RWPE1 (cell line): ENCODE results near the gene EEF1AKMT3.

Experiments used
- CTCF ChIA-PET: fragments of 350-600 bp; sonication (Branson Sonifier 250); formaldehyde crosslinking; extraction: SDS; loops from one replicate; lab custom pipeline; 2021; lab: Yijun Ruan, JAX
- POLR2A ChIA-PET: fragments of 400-600 bp; formaldehyde crosslinking; extraction: SDS; loops from one replicate; lab custom pipeline; 2020; ENCODE audit warnings: antibody characterized with exemption; ENCODE audit not compliant: low non-redundant PET; lab: Yijun Ruan, JAX
- DNase-seq: peaks from one replicate; pipeline ENCODE4 v3.0.0; 2012; ENCODE audit warnings: low spot score
- H3K27ac ChIP-seq: fragments of 450-650 bp; 2 replicates; pipeline ENCODE4 v1.5.1; 2017
- TF ChIP-seq, protein P1 (sequence below): fragments of 450-650 bp; conservative IDR thresholded peaks from 2 replicates; pipeline ENCODE4 v1.5.1; 2017; ENCODE audit warnings: low read depth, mild to moderate bottlenecking

Gene EEF1AKMT3

DNA sequence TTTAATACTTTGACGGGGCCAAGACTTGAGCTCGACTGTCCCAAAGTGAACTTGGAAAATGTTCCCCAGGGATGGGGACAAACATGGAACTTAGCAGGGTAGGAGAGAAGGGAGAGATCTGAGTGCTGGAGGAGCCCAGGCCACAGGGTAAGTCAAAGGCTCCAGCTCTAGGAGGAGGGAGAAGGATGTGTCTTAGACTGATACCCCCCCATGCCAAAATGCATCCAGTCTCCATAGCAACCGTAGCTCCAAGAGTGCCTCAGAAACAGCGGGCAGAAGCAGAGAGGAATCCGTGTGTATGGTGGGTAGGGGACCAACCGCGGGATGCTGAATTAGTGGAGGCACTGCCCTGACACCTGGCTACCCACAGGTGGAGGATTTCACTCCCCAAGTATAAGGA, 33.0 kb upstream of the EEF1AKMT3 start:
- ChIA-PET CTCF (no interaction called here), POLR2A (no interaction called here)
- no peak for DNase-seq
- no peak overlapping the region for H3K27ac ChIP-seq
- TF ChIP-seq, protein P1, sequence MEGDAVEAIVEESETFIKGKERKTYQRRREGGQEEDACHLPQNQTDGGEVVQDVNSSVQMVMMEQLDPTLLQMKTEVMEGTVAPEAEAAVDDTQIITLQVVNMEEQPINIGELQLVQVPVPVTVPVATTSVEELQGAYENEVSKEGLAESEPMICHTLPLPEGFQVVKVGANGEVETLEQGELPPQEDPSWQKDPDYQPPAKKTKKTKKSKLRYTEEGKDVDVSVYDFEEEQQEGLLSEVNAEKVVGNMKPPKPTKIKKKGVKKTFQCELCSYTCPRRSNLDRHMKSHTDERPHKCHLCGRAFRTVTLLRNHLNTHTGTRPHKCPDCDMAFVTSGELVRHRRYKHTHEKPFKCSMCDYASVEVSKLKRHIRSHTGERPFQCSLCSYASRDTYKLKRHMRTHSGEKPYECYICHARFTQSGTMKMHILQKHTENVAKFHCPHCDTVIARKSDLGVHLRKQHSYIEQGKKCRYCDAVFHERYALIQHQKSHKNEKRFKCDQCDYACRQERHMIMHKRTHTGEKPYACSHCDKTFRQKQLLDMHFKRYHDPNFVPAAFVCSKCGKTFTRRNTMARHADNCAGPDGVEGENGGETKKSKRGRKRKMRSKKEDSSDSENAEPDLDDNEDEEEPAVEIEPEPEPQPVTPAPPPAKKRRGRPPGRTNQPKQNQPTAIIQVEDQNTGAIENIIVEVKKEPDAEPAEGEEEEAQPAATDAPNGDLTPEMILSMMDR: no peak

DNA sequence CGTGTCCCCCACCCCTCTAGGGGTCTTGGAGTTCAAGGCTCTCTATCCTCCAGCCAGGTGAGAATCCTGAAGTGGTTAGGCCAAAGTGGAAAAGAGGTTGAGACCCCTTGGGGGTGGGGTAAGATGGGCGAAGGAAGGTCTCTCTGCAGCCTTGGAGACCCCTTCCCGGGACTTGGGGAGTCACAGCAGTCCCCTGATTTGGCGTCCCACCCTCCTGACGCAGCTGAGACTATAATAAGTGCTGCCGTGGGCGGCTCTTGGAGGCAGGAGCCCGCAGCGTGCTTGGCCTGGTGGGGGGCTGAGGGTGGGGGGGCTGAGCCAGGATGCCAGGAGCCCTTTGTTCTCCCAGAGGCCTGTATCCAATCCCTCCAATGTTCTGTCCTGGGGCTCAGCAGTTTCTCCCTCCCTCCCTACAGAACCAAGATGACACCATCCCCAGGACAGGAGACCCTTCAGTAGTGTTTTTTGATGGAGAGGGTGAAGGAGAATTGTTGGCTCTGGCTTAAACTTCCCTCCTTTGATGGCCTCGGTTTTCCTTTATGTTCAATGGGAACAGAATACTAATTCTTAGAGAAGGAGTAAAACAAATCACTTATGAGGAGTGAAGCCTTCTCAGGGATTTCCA, 32.4 kb upstream of the EEF1AKMT3 start:
- no peak for DNase-seq
- ChIA-PET POLR2A (no interaction called here), CTCF (interaction anchor here (0.5 to 0.7 kb wide), 3 partner anchors 13 to 54 kb away, joined by 3 read pairs; no protein-coding TSS in a partner anchor)
- TF ChIP-seq, protein P1: no peak
- no peak overlapping the region for H3K27ac ChIP-seq

DNA sequence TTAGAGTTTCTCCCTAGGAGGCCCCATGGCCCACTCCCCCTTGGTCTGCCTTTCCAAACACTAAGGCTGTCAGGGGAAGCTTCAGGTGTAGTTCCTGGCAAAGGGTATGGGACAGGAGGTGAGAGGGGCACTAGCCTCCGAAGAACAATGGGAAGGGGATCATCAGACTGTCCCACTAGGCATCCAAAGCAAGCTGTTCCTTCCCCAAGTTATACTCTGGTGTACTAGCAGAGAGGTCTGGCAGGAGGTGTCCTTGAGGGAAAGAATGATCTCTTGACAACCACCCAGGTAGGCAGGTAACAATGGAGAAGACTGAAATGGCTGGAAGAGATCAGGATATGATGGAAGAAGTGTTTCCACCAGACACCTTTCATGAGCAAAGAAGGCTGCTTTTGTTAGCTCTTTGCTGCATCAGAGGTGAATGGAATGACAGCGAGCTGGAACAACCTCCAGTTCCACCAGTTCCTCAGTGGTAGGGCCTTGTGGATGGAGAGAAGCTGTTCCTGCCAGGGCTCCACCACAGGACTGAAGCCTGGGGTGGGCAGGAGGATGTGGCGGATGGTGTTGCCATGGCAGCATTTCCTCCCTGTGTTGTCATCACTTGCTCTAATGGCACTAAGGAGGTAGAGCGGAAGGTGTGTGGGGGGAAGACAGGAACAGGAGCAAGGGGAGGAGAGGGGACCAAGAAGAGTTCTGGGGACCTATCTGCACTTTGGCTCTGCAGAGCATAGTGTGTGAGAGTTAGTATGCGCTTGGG, 31.6 kb upstream of the EEF1AKMT3 start:
- no peak for DNase-seq
- H3K27ac ChIP-seq: no peak overlapping the region
- TF ChIP-seq, protein P1: no peak
- ChIA-PET CTCF (interaction anchor here (0.5 to 0.7 kb wide), 4 partner anchors 14 to 55 kb away, joined by 3 read pairs; no protein-coding TSS in a partner anchor), POLR2A (no interaction called here)

DNA sequence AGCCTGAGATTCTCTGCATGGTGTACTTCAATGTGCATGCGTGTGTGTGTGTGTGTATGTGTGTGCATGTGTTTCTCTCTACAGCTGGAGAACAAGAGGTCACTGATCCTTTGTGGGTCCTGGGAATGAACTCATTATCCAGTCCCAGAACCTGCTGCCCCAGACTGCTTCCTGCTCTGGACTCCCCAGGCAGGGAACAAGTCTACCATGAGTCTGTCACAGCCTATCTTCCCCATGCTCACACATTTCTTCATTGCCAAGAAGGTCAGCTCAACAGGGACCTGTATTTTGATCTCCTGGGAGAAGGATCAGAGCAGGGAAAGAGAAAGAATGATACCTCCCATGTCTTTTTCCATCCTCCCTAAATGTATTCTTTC, 31.0 kb upstream of the EEF1AKMT3 start:
- CTCF ChIA-PET: no interaction called here

DNA sequence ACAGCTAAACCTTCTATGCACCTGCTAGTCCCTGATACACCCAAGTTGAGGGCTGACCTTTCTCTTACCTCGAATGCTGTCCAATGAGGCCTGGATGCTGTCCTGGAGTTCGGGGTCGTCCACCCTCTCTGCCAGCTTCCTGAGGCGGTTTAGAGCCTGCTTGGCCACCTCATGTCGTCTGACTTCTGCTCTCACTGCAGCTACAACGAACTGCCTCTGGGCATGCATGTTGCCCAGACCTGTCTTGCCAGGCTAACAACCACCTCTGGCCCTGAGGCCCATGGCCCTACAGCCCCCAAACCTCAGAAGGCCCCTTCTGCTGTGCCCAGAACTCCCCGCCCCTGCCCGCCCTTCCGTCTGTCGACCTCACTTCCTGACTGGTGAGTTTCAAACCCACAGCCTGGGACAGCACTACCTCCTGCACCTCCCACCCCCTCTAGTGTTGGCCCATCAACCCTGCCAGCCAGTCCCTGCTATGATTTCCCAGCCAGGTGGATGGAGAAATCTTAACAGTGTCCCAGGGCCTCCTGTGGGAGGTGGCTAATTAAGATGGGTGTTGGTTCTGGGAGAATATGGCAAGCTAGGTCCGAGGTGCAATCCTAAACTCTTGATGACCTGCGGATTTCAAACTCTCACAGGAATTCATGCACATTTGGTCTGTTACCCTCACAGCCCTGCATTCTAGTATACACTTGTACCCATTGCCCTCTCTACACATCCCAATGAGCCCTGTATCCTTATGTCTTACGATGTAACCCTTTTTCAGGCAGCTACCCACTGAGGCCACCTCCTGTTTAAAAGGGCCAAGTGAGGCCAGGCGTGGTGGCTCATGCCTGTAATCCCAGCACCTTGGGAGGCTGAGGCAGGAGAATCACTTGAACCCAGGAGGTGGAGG, 30.3 kb upstream of the EEF1AKMT3 start:
- no peak overlapping the region for H3K27ac ChIP-seq

More for the DNA sequence above, 31.0 kb upstream of the EEF1AKMT3 start:
- no peak for DNase-seq
- no peak overlapping the region for H3K27ac ChIP-seq
- POLR2A ChIA-PET: interaction anchor here (0.6 kb wide), 1 partner anchor 52 kb away, joined by 3 read pairs; no protein-coding TSS in a partner anchor
- TF ChIP-seq, protein P1: no peak

More for the DNA sequence above, 30.3 kb upstream of the EEF1AKMT3 start:
- TF ChIP-seq, protein P1: no peak
- CTCF ChIA-PET: interaction anchor here (0.7 kb wide), 1 partner anchor 185 kb away, joined by 3 read pairs; no protein-coding TSS in a partner anchor
- DNase-seq: no peak
- POLR2A ChIA-PET: interaction anchor here (0.5 to 0.6 kb wide), 2 partner anchors 51 to 219 kb away, joined by 3 read pairs; no protein-coding TSS in a partner anchor
